ENCODE results near the gene SRRM3. TPM values are rescaled to one million over a fixed set of nuclear protein-coding genes. Genes with fewer than 3 reads are reported as not detected.

Gene SRRM3
- total and polyA plus RNA-seq, 9 of the 15 experiments (the other 6 are each of a cell fraction or from before 2014, with no cell fraction given): 0.04 to 0.91 (median 0.46) TPM; not detected in 2

DNA sequence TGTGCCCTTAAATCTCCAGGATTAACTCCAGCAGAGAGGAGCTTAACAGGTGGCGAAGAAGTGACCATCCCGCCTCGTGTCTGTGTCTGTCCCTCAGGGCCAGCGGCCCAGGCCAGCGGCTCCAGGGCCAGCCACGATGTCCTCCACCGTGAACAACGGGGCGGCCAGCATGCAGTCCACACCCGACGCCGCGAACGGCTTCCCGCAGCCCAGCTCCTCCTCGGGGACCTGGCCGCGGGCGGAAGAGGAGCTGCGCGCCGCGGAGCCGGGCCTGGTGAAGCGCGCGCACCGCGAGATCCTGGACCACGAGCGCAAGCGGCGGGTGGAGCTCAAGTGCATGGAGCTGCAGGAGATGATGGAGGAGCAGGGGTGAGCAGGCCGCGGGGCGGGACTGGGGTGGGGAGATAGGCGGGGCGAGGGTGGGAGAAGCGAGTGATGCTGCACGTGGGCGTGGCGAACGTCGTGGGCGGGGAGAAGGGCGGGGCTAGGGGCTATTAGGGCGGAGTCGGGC lies 33.3 kb downstream of the SRRM3 start (continued):
- TF ChIP-seq ARID1B (IDR thresholded peaks at IDR 0.05): no peak
- TF ChIP-seq SAFB (IDR thresholded peaks at IDR 0.05; ENCODE audit: borderline replicate concordance, low read depth, low read length): 0 out of 2 replicates have a peak, but pooled peaks have one; percentile 60
- TF ChIP-seq TFE3 (CRISPR knock-in tag; IDR thresholded peaks at IDR 0.05): no peak
- TF ChIP-seq FOXK2 (conservative IDR thresholded peaks at IDR 0.05 in 1 of 2, IDR thresholded peaks at IDR 0.05 in 1 of 2; ENCODE audit: low read depth in 2 of 2): no peak
- no peak for TF ChIP-seq CHD4 (IDR thresholded peaks at IDR 0.05; ENCODE audit: insufficient read depth, insufficient replicate concordance, low read depth, low read length, poor library complexity, severe bottlenecking)
- TF ChIP-seq NONO (IDR thresholded peaks at IDR 0.05; ENCODE audit: low read depth in 2 of 2, low read length in 1 of 2): no peak
- TF ChIP-seq ZFX (CRISPR knock-in tag; IDR thresholded peaks at IDR 0.05): peak; percentile 62
- no peak for TF ChIP-seq NCOR1 (IDR thresholded peaks at IDR 0.05)
- no peak for TF ChIP-seq CTCFL (IDR thresholded peaks at IDR 0.05; ENCODE audit: borderline replicate concordance, insufficient read depth, low read depth, low read length, poor library complexity, severe bottlenecking)

Measured in K562 (cell line).